ENCODE measurements around the gene ATP5IF1.

- TF ChIP-seq POLR2AphosphoS5 (IDR thresholded peaks at IDR 0.05) (no peak), POLR2A (IDR thresholded peaks at IDR 0.05) (no peak)
Measured at GRCh38 chr1:28258628-28259251, 22.8 kb downstream of the ATP5IF1 start.
